Astrocyte (in vitro differentiated cells and primary cell): ENCODE data around the gene ERAL1.

ENCODE experiments used
- EZH2 ChIP-seq: IDR thresholded peaks from 2 replicates; pipeline ENCODE4 v1.6.1; 2012; ENCODE audit warnings: mild to moderate bottlenecking, low read length, inconsistent platforms; ENCODE audit not compliant: insufficient read depth
- TF ChIP-seq, protein P1 (sequence below): IDR thresholded peaks from 2 replicates; pipeline ENCODE4 v1.5.1; 2011; ENCODE audit warnings: low read depth, mild to moderate bottlenecking, inconsistent platforms, low read length, moderate library complexity; ENCODE audit not compliant: insufficient read depth

DNA sequence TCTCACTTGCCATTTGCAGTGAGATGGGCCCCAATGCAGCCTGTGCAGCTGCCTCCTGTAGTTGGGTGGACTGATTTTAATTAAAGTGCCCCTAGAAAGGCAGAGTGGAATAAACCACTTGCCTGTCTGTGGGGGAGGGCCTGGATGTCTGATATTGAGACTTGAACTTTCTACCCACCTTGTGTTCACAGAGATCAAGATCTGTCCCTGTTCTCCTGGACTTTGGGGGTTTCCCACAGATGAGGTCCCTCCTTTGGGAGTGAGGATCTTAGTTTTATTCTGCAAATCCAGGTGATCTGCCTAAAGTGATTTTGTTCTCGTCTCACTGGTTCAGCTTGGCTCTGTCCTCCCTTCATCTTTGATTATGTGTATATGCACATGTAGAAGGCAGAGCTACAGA is 55.7 kb downstream of the ERAL1 start:
- TF ChIP-seq, protein P1, sequence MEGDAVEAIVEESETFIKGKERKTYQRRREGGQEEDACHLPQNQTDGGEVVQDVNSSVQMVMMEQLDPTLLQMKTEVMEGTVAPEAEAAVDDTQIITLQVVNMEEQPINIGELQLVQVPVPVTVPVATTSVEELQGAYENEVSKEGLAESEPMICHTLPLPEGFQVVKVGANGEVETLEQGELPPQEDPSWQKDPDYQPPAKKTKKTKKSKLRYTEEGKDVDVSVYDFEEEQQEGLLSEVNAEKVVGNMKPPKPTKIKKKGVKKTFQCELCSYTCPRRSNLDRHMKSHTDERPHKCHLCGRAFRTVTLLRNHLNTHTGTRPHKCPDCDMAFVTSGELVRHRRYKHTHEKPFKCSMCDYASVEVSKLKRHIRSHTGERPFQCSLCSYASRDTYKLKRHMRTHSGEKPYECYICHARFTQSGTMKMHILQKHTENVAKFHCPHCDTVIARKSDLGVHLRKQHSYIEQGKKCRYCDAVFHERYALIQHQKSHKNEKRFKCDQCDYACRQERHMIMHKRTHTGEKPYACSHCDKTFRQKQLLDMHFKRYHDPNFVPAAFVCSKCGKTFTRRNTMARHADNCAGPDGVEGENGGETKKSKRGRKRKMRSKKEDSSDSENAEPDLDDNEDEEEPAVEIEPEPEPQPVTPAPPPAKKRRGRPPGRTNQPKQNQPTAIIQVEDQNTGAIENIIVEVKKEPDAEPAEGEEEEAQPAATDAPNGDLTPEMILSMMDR = no peak
- no peak for TF ChIP-seq EZH2
